DOHH2 (cell line): ENCODE measurements around the gene CCK.

Experiments
- CTCF ChIP-seq: fragments of 200-600 bp; sonication (generic); IDR thresholded peaks from one replicate; pipeline ENCODE4 v1.5.1; 2014; ENCODE audit warnings: antibody characterized with exemption, mild to moderate bottlenecking, low read depth, low read length; ENCODE audit not compliant: poor library complexity, severe bottlenecking
- EZH2phosphoT487 ChIP-seq: fragments of 200-600 bp; sonication (generic); IDR thresholded peaks from 2 replicates; pipeline ENCODE4 v1.6.1; 2017; ENCODE audit warnings: borderline replicate concordance, mild to moderate bottlenecking, antibody characterized with exemption, low read length, moderate library complexity, mixed read lengths

- no peak for TF ChIP-seq CTCF
- no peak for TF ChIP-seq EZH2phosphoT487
Measured at GRCh38 chr3:42274266-42274665, 8.3 kb upstream of the CCK start.
